Left cardiac atrium (tissue), 2 donors: ENCODE results near the gene FOXE3. TPM values are rescaled to one million over a fixed set of nuclear protein-coding genes. Genes with fewer than 3 reads are reported as not detected.

ENCODE experiments used
- total RNA-seq, 2 donors: library from RNA; stranded (reverse); fragmentation: NEBNext Ultra II Directional; extraction: Animal tissue kit (Norgen Biotek cat#: 25700); gene quantifications; one replicate each; pipeline ENCODE4 v1.2.1, GENCODE V29; 2021
- donor health status: DM: no; HTN: yes; CAD: no; lungs with severe emphysema.
- donor health status: DM: yes; HTN: yes; CAD: no.

FOXE3 gene
- total RNA-seq, 2 donors from 2014 or later = not detected

Other genes with a start within 250 kb of the FOXE3 start
- 1 to 10 TPM; 1.6 to 1.9 TPM for gene PDZK1IP1, start 226.2 kb upstream of the FOXE3 start, total RNA-seq
- gene TAL1, start 184.1 kb upstream of the FOXE3 start, total RNA-seq = 1 to 10 TPM; 4.0 to 5.1 TPM
- gene STIL, start 102.1 kb upstream of the FOXE3 start, total RNA-seq = 1 to 10 TPM in 1 of 2 donors, under 1 TPM in 1; 0.81 to 1.4 TPM
- gene CMPK1, start 82.5 kb upstream of the FOXE3 start, total RNA-seq = 10 to 100 TPM; 77.9 to 92.7 TPM
- under 1 TPM; 0.06 to 0.08 TPM for gene FOXD2, start 21.8 kb downstream of the FOXE3 start, total RNA-seq